HG03342 (cell line): Measurements from ENCODE around the gene BORCS5.
A peak's percentile ranks its signal among the peaks of the same experiment; 100 is the strongest.
"Not testable (repeated sequence)": the region's sequence is repeated elsewhere in the genome, so short reads cannot be mapped to it uniquely, and the experiment has no call there.

Experiments
- ATAC-seq: cut with Tn5 transposase; IDR thresholded peaks from one replicate; pipeline ENCODE4 v1.9.1; 2021; ENCODE audit warnings: mild to moderate bottlenecking, moderate library complexity; ENCODE audit not compliant: unreplicated experiment

The BORCS5 gene

GRCh38 chr12:12356896-12357718, at the start of gene BORCS5:
Gene BORCS5, plus strand, starts transcription at chr12:12357078. Its CDS starts 374 bp downstream, at chr12:12357452.
- peak; percentile 87 for ATAC-seq

GRCh38 chr12:12310695-12311094, 46.2 kb upstream of the BORCS5 start:
- not testable (repeated sequence) for ATAC-seq

GRCh38 chr12:12315838-12316237, 41.0 kb upstream of the BORCS5 start:
- ATAC-seq = no peak

- no peak for ATAC-seq
These were observed 37.3 kb upstream of the BORCS5 start for GRCh38 chr12:12319451-12320183.

- ATAC-seq = no peak
These were observed 33.8 kb upstream of the BORCS5 start for GRCh38 chr12:12323118-12323517.

- ATAC-seq = no peak
These were observed 33.3 kb upstream of the BORCS5 start for GRCh38 chr12:12323591-12323990.

- ATAC-seq = no peak
These were observed 30.6 kb upstream of the BORCS5 start for GRCh38 chr12:12326262-12326661.

- ATAC-seq = no peak
These were observed 29.1 kb upstream of the BORCS5 start for GRCh38 chr12:12327802-12328201.

- no peak for ATAC-seq
These were observed 25.6 kb upstream of the BORCS5 start for GRCh38 chr12:12331244-12331771.

GRCh38 chr12:12331896-12332295, 25.0 kb upstream of the BORCS5 start:
- no peak for ATAC-seq

- ATAC-seq = no peak
These were observed 23.2 kb upstream of the BORCS5 start for GRCh38 chr12:12333407-12334366.

GRCh38 chr12:12334367-12335040, 22.4 kb upstream of the BORCS5 start:
- ATAC-seq = peak; percentile 63

- ATAC-seq = peak; percentile 76
These were observed 20.8 kb upstream of the BORCS5 start for GRCh38 chr12:12336049-12336411.

GRCh38 chr12:12336511-12336910, 20.4 kb upstream of the BORCS5 start:
- no peak for ATAC-seq

- ATAC-seq = no peak
These were observed 18.2 kb upstream of the BORCS5 start for GRCh38 chr12:12338527-12339168.

- ATAC-seq = peak; percentile 55
These were observed 6.9 kb upstream of the BORCS5 start, which contains the start of gene MANSC1 for GRCh38 chr12:12349711-12350665. Gene MANSC1, minus strand, starts transcription at chr12:12350242. Its CDS starts 6,928 bp downstream, at chr12:12343314.

GRCh38 chr12:12350868-12351463, 5.9 kb upstream of the BORCS5 start:
- no peak for ATAC-seq
